ENCODE results near the gene OR51B4. TPM values are rescaled to one million over a fixed set of nuclear protein-coding genes. Genes with fewer than 3 reads are reported as not detected.

The OR51B4 gene
- total RNA-seq, 4 donors from 2014 or later = not detected

DNA sequence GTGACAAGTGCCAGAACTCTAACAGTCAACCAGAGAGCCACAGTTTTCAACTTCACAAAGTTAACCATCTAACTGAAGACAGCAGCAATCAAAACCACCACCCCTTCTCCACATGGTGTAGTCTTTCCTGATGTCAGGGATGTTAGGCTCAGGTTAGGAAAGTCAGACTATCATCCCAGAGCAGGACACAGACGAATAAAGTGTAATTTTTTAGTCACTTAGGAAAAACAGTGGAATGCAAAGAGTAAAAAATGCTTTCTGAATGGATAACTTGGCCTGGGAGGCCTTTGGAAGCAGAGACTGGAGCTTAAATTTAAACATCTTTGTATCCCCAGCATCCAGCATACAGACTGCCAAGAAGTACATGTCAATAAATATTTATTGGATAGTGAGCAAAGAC is 15.4 kb downstream of the OR51B4 start:
- no peak for DNase-seq (ENCODE audit: low spot score in 2 of 2)
- intact Hi-C loops (cut with DNase I; ENCODE audit: low total_unique reads) = no loop called here
- 23 to 25% methylated on average over 1 of the region's 1 CpG for WGBS, 2 donors
- TF ChIP-seq, protein P1, sequence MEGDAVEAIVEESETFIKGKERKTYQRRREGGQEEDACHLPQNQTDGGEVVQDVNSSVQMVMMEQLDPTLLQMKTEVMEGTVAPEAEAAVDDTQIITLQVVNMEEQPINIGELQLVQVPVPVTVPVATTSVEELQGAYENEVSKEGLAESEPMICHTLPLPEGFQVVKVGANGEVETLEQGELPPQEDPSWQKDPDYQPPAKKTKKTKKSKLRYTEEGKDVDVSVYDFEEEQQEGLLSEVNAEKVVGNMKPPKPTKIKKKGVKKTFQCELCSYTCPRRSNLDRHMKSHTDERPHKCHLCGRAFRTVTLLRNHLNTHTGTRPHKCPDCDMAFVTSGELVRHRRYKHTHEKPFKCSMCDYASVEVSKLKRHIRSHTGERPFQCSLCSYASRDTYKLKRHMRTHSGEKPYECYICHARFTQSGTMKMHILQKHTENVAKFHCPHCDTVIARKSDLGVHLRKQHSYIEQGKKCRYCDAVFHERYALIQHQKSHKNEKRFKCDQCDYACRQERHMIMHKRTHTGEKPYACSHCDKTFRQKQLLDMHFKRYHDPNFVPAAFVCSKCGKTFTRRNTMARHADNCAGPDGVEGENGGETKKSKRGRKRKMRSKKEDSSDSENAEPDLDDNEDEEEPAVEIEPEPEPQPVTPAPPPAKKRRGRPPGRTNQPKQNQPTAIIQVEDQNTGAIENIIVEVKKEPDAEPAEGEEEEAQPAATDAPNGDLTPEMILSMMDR (IDR thresholded peaks at IDR 0.05) = no peak
- no peak for TF ChIP-seq POLR2A (IDR thresholded peaks at IDR 0.05)
- no peak overlapping the region for H3K4me3 ChIP-seq (ENCODE audit: low read depth, poor library complexity, severe bottlenecking)

DNA sequence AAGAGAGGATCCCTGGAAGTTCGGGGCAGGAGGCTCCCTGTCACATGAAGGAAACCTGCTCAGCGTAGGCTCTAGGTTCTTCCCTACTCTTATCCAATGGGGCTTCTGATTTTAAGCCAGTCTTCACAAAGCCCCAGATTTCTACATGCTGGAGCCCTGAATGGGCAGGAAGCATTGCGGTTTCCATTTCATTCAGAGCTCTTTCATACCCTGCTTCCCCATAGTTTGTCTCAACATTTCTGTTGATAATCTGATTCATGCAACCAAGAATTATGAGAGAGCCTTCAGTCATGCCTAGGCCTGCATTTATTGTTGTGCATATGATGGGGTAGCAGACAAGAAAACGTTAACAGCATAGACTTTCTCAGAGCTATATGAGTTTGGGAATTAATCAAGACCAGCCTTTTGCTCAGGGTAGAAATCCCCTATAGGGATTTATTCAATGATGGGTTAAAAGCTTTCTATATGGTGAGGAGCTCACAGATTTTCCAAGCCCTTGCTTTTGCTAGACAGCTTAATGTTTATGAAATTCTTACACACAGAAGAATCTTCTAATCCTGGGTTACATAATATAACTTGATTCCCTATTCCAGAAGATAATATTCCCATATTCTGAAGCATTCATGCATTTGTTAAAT is 15.9 kb downstream of the OR51B4 start:
- intact Hi-C loops (cut with DNase I; ENCODE audit: low total_unique reads) = no loop called here
- WGBS, 2 donors = 67 to 74% methylated on average over 4 of the region's 4 CpGs
- no peak overlapping the region for H3K4me3 ChIP-seq (ENCODE audit: low read depth, poor library complexity, severe bottlenecking)
- no peak for DNase-seq (ENCODE audit: low spot score in 2 of 2)
- TF ChIP-seq POLR2A (IDR thresholded peaks at IDR 0.05) = no peak
- TF ChIP-seq, protein P1 (IDR thresholded peaks at IDR 0.05) = no peak

DNA sequence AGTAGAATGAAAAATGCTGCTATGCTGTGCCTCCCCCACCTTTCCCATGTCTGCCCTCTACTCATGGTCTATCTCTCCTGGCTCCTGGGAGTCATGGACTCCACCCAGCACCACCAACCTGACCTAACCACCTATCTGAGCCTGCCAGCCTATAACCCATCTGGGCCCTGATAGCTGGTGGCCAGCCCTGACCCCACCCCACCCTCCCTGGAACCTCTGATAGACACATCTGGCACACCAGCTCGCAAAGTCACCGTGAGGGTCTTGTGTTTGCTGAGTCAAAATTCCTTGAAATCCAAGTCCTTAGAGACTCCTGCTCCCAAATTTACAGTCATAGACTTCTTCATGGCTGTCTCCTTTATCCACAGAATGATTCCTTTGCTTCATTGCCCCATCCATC is 17.1 kb downstream of the OR51B4 start:
- no peak for DNase-seq (ENCODE audit: low spot score in 2 of 2)
- no peak overlapping the region for H3K4me3 ChIP-seq (ENCODE audit: low read depth, poor library complexity, severe bottlenecking)
- TF ChIP-seq POLR2A (IDR thresholded peaks at IDR 0.05) = no peak
- TF ChIP-seq, protein P1 (IDR thresholded peaks at IDR 0.05) = no peak
- WGBS, 2 donors = 83 to 89% methylated on average over 2 of the region's 2 CpGs
- intact Hi-C loops (cut with DNase I; ENCODE audit: low total_unique reads) = no loop called here

DNA sequence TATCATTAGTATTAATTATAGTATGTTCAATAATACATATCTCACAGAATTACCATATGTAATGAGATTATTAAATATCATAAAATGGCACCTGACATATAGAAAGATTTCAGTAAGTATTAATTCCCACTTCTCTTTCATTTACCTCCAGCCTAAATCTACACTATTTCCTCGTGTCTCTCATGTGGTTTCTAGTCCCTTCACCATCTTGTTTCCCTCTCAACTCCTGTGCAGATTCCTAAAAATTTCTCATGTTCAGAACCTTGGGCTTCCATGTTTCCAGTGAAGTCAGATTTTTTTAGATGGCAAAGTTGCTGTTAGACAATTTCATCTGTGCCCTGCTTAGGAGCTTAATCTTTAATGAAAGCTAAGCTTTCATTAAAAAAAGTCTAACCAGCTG is 17.9 kb downstream of the OR51B4 start:
- no peak for DNase-seq (ENCODE audit: low spot score in 2 of 2)
- TF ChIP-seq POLR2A (IDR thresholded peaks at IDR 0.05) = no peak
- TF ChIP-seq, protein P1 (IDR thresholded peaks at IDR 0.05) = no peak
- 65 to 68% methylated on average over 1 of the region's 1 CpG for WGBS, 2 donors
- no peak overlapping the region for H3K4me3 ChIP-seq (ENCODE audit: low read depth, poor library complexity, severe bottlenecking)
- intact Hi-C loops (cut with DNase I; ENCODE audit: low total_unique reads) = no loop called here

DNA sequence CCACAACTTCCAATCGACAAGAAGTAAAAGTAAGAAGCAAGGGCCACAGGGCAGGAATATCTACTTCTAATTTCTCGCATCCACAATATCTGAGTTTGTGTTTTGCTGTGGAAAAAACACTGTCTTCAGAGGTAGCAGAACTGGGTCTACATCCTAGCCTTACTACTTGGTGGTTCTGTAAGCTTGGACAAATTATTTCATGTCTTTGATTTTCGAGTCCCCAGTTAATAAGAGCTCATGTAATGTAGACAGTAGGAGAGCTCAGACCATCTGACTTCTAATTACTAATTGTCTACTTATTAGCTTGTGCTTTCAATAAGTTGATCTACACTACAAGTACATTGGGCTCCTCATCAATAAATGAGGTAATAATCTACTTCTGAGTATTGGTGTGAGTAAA is 18.7 kb downstream of the OR51B4 start:
- 74 to 76% methylated on average over 3 of the region's 3 CpGs for WGBS, 2 donors
- intact Hi-C loops (cut with DNase I; ENCODE audit: low total_unique reads) = no loop called here
- no peak overlapping the region for H3K4me3 ChIP-seq (ENCODE audit: low read depth, poor library complexity, severe bottlenecking)
- DNase-seq (ENCODE audit: low spot score in 2 of 2) = no peak
- TF ChIP-seq POLR2A (IDR thresholded peaks at IDR 0.05) = no peak
- TF ChIP-seq, protein P1 (IDR thresholded peaks at IDR 0.05) = no peak

DNA sequence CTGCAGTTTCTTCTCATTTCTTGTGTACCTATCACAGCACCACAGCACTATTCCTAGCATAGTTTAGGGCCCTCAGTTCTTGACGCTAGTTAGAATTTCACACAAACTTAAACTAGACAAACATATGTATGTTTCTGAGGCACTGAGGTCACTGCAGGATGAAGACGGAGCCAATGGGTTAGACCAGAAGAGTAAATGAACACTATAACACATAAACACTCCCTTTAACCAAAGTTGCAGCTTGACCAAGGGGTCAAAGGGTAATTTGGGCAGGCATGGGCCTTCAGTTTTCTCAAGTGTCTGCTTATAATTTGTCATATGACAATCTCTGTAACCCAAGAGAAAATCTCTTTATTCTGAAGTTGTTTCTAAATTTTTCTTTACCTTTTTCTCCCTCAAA is 19.1 kb downstream of the OR51B4 start:
- intact Hi-C loops (cut with DNase I; ENCODE audit: low total_unique reads) = no loop called here
- DNase-seq (ENCODE audit: low spot score in 2 of 2) = no peak
- 92 to 93% methylated on average over 2 of the region's 2 CpGs for WGBS, 2 donors
- TF ChIP-seq, protein P1 (IDR thresholded peaks at IDR 0.05) = no peak
- no peak for TF ChIP-seq POLR2A (IDR thresholded peaks at IDR 0.05)
- no peak overlapping the region for H3K4me3 ChIP-seq (ENCODE audit: low read depth, poor library complexity, severe bottlenecking)
